Fibroblast of the aortic adventitia (primary cell): ENCODE data around the gene WWC2. TPM values are rescaled to one million over a fixed set of nuclear protein-coding genes. Genes with fewer than 3 reads are reported as not detected.
A peak's percentile ranks its signal among the peaks of the same experiment; 100 is the strongest.

ENCODE experiments used
- DNase-seq: peaks from one replicate; pipeline ENCODE4 v3.0.0-alpha.2; 2010; ENCODE audit warnings: low read depth
- H3K4me3 ChIP-seq: 2 replicates; pipeline ENCODE4 v1.5.1; 2011; ENCODE audit warnings: low read depth, mild to moderate bottlenecking, control low read depth, low read length, moderate library complexity
- total RNA-seq: library from RNA; depleted of rRNA; stranded (reverse); fragments of >200 nt; gene quantifications from 2 replicates; pipeline ENCODE4 v1.2.3, GENCODE V29; 2012; ENCODE audit warnings: low replicate concordance
- TF ChIP-seq, protein P1 (sequence below): IDR thresholded peaks from 2 replicates; pipeline ENCODE4 v1.5.1; 2011; ENCODE audit warnings: mild to moderate bottlenecking, low read length, control low read depth, inconsistent platforms; ENCODE audit not compliant: insufficient read depth

The WWC2 gene
- total RNA-seq, 1 donor = 21.5 TPM

DNA sequence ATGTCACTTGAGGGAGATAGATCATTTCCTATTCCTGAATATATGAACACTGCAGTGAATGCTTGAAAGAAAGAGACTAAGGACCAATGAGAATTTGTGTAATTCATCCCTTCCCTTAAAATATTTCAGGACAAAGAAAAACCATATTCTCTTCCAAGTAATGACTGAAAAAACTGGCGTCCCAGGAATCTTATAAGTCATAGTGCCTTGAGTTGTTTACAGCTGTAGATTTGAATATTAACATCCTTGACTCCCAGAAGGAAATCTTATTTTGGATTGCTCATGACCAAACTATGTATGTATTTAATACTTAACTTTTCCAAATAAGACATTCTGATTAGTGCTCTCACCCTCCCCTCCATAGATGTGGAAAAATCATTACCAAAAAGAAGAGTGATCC lies 165.6 kb downstream of the WWC2 start:
- no peak overlapping the region for H3K4me3 ChIP-seq
- DNase-seq = peak; percentile 43
- TF ChIP-seq, protein P1, sequence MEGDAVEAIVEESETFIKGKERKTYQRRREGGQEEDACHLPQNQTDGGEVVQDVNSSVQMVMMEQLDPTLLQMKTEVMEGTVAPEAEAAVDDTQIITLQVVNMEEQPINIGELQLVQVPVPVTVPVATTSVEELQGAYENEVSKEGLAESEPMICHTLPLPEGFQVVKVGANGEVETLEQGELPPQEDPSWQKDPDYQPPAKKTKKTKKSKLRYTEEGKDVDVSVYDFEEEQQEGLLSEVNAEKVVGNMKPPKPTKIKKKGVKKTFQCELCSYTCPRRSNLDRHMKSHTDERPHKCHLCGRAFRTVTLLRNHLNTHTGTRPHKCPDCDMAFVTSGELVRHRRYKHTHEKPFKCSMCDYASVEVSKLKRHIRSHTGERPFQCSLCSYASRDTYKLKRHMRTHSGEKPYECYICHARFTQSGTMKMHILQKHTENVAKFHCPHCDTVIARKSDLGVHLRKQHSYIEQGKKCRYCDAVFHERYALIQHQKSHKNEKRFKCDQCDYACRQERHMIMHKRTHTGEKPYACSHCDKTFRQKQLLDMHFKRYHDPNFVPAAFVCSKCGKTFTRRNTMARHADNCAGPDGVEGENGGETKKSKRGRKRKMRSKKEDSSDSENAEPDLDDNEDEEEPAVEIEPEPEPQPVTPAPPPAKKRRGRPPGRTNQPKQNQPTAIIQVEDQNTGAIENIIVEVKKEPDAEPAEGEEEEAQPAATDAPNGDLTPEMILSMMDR = no peak

DNA sequence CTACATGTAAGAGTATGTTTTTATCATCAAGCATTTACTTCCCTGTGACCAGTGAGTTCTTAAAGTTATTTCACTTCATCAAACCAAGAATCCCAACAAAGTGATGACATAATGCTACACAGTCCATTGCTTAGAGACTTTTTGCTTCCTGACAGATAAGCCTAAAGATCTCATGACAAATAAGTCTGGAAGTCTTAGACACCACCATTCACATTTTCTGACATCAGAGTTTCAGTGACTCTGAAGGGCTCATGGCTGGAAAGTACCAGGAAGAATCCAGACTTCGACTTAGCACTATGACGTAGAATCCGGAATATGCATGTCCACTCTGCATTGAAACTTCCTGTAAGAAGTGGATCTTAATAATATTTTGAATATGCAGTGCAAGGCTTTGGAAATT lies 167.3 kb downstream of the WWC2 start:
- DNase-seq = no peak
- TF ChIP-seq, protein P1 = no peak
- H3K4me3 ChIP-seq = no peak overlapping the region

DNA sequence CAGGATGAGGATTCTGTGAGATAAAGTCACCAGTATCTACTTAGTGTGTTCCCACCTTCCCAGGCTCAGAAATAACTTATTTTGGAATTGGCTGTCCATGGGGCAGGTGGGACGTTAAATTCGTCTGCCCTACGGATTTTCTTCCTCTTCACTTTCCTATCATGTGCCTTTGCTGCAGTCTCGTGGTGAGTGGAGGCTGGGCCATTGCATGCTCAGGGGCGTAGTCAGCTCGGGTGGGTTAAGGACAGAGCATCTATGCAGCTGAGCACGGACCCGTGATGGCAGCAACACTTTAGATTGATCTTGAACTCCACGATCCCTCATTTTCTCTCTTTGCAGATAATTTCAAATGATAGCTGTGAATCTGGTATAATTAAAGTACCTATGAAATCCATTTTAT lies 169.5 kb downstream of the WWC2 start:
- H3K4me3 ChIP-seq = no peak overlapping the region
- TF ChIP-seq, protein P1 = no peak
- DNase-seq = no peak

DNA sequence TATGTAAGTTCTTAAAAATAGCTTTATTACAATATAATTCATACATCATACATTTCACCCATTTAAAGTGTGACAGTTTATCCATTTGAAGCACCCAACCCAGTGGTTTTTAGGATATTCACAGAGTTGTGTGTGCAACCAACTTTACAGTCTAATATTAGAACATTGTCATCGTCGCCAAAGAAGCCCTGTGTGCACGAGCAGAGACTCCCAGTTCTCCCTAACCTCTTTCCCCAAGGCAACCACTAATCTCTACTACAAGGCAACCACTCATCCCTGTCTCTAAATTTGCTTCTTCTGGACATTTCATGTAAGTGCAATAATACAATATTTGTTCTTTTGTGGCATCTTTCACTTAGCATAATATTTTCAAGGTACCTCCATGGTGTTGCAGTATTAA lies 173.3 kb downstream of the WWC2 start:
- H3K4me3 ChIP-seq = no peak overlapping the region
- TF ChIP-seq, protein P1 = no peak
- DNase-seq = no peak

DNA sequence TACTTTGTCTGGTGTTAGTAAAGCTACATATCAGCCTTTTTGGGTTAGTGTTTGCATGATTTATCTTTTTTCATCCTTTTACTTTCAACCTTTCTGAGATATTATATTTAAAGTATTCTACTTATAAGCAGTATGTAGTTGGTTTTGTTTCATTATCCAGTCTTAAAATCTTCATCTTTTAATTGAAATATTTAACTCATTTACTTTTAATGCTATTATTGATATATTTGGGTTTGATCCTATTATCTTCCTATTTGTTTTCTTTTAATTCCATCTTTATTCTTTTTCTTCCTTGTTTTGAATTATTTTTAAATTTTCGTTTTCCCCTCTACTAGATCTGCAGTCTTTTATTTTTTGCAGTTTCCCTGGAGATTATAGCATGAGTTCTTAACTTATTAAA lies 177.0 kb downstream of the WWC2 start:
- TF ChIP-seq, protein P1 = no peak
- H3K4me3 ChIP-seq = no peak overlapping the region

DNA sequence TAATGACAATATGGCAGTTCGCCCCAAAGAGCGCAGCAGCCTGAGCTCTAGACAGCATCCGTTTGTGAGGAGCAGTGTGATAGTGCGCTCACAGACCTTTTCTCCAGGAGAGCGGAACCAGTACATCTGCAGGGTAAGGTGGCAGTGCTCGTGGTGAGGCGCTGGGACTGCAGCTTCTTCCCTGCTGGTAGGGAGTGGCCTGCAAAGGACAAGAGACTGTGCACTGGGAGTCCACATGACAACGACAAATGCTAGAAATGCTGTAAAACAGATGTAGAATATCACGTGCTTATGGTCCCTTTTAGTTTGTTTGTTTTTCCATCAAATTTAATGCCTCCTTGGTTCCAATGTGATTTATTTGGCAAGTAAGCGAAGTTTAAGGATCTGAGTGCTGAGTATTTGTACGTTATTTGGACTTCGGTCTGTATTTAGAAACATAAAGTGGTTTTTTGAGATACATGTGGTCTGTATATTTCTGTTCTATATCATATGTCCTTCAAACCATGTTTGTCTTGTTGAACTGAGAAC lies 185.3 kb downstream of the WWC2 start:
- TF ChIP-seq, protein P1 = no peak
- DNase-seq = no peak
- H3K4me3 ChIP-seq = no peak overlapping the region

More for the DNA sequence above, 177.0 kb downstream of the WWC2 start:
- no peak for DNase-seq

DNA sequence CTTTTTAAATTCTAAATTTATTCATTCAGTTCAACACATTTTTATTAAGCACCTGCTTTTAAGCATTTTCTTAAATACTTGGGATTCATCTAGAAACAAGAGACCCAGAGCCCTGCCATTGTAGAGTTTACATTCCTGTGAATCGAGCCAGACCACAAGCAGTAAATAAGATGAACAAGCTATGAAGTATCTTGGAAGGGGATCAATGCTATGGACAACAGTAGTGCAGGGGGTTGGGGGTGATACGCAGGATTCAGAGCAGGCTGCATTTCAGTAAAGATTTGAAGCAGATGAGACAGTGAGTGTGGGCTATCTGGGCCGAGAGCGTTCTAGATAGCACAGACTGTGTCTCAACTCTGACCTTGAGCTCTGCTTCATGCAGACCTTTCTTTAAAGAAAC lies 185.9 kb downstream of the WWC2 start:
- TF ChIP-seq, protein P1 = no peak
- no peak overlapping the region for H3K4me3 ChIP-seq
- peak; percentile 47 for DNase-seq
